ENCODE results near the gene CDRT4.
A peak's percentile ranks its signal among the peaks of the same experiment; 100 is the strongest.

Gene CDRT4

GRCh38 chr17:15465045-15465701 is 2.2 kb downstream of the CDRT4 start:
- Histone ChIP-seq H3K27me3 (replicated peaks) (no peaks in the 10 kb centered on the region), H3K36me3 (replicated peaks) (no peaks in the 10 kb centered on the region), H3K27ac (no peak overlapping the region), H3K4me3 (ENCODE audit: low read depth, low read length) (no peak overlapping the region)
- in situ Hi-C loops (cut with HindIII; ENCODE audit: low pct_ligation_motif_present, low sequenced_read_pairs) = no loop called here
- DNase-seq = no peak
- no peak for TF ChIP-seq CTCF (IDR thresholded peaks at IDR 0.05; ENCODE audit: low read depth, low read length, missing control alignments)

GRCh38 chr17:15464231-15464985 is 3.0 kb downstream of the CDRT4 start:
- no peak for DNase-seq
- no peaks in the 10 kb centered on the region for H3K27me3 ChIP-seq (replicated peaks)
- H3K27ac ChIP-seq = no peak overlapping the region
- no peaks in the 10 kb centered on the region for H3K36me3 ChIP-seq (replicated peaks)
- in situ Hi-C loops (cut with HindIII; ENCODE audit: low pct_ligation_motif_present, low sequenced_read_pairs) = no loop called here
- TF ChIP-seq CTCF (IDR thresholded peaks at IDR 0.05; ENCODE audit: low read depth, low read length, missing control alignments) = no peak
- H3K4me3 ChIP-seq (ENCODE audit: low read depth, low read length) = no peak overlapping the region

GRCh38 chr17:15462976-15463772 is 4.2 kb downstream of the CDRT4 start:
- in situ Hi-C loops (cut with HindIII; ENCODE audit: low pct_ligation_motif_present, low sequenced_read_pairs) = no loop called here
- Histone ChIP-seq H3K27me3 (replicated peaks) (no peaks in the 10 kb centered on the region), H3K27ac (no peak overlapping the region), H3K36me3 (replicated peaks) (no peaks in the 10 kb centered on the region), H3K4me3 (ENCODE audit: low read depth, low read length) (no peak overlapping the region)
- DNase-seq = peak; percentile 48
- no peak for TF ChIP-seq CTCF (IDR thresholded peaks at IDR 0.05; ENCODE audit: low read depth, low read length, missing control alignments)

GRCh38 chr17:15457723-15458094 is 9.7 kb downstream of the CDRT4 start:
- Histone ChIP-seq H3K27me3 (replicated peaks) (no peaks in the 10 kb centered on the region), H3K36me3 (replicated peaks) (no peaks in the 10 kb centered on the region), H3K4me3 (ENCODE audit: low read depth, low read length) (no peak overlapping the region), H3K27ac (peak overlapping the region; percentile 31)
- in situ Hi-C loops (cut with HindIII; ENCODE audit: low pct_ligation_motif_present, low sequenced_read_pairs) = no loop called here
- no peak for TF ChIP-seq CTCF (IDR thresholded peaks at IDR 0.05; ENCODE audit: low read depth, low read length, missing control alignments)
- no peak for DNase-seq

GRCh38 chr17:15456972-15457722 is 10.3 kb downstream of the CDRT4 start:
- no peaks in the 10 kb centered on the region for H3K36me3 ChIP-seq (replicated peaks)
- H3K27me3 ChIP-seq (replicated peaks) = no peaks in the 10 kb centered on the region
- peak; percentile 37 for DNase-seq
- in situ Hi-C loops (cut with HindIII; ENCODE audit: low pct_ligation_motif_present, low sequenced_read_pairs) = no loop called here
- peak; percentile 58 for TF ChIP-seq CTCF (IDR thresholded peaks at IDR 0.05; ENCODE audit: low read depth, low read length, missing control alignments)
- peak overlapping the region; percentile 31 for H3K27ac ChIP-seq
- H3K4me3 ChIP-seq (ENCODE audit: low read depth, low read length) = no peak overlapping the region

Data from brain microvascular endothelial cell (primary cell).